IMR-90 (cell line): ENCODE measurements around the gene THAP2.

Experiments used
- BHLHE40 ChIP-seq: fragments of 150-350 bp; IDR thresholded peaks from 2 replicates; pipeline ENCODE4 v1.6.1; 2016; ENCODE audit warnings: mild to moderate bottlenecking, low read depth, low read length
- CEBPB ChIP-seq: IDR thresholded peaks from 2 replicates; pipeline ENCODE4 v1.6.1; 2012; ENCODE audit warnings: low read depth, low read length, improper control_type of control experiment
- CHD1 ChIP-seq: IDR thresholded peaks from 2 replicates; pipeline ENCODE4 v1.6.1; 2012; ENCODE audit warnings: low read depth, low read length, improper control_type of control experiment
- CTCF ChIP-seq: conservative IDR thresholded peaks from 2 replicates; pipeline ENCODE4 v1.5.1; 2012; ENCODE audit warnings: mild to moderate bottlenecking, low read depth, low read length, improper control_type of control experiment
- ELK1 ChIP-seq: fragments of 150-350 bp; IDR thresholded peaks from 2 replicates; pipeline ENCODE4 v1.6.1; 2016; ENCODE audit warnings: low read depth, mild to moderate bottlenecking, low read length, moderate library complexity, borderline replicate concordance
- MAFK ChIP-seq: IDR thresholded peaks from 2 replicates; pipeline ENCODE4 v1.6.1; 2012; ENCODE audit warnings: low read depth, low read length, improper control_type of control experiment
- MXI1 ChIP-seq: IDR thresholded peaks from 2 replicates; pipeline ENCODE4 v1.6.1; 2012; ENCODE audit warnings: low read depth, mild to moderate bottlenecking, low read length, moderate library complexity, borderline replicate concordance
- NFE2L2 ChIP-seq: fragments of 150-350 bp; IDR thresholded peaks from 2 replicates; pipeline ENCODE4 v1.6.1; 2016; ENCODE audit warnings: low read depth, mild to moderate bottlenecking, low read length
- POLR2A ChIP-seq: IDR thresholded peaks from 2 replicates; pipeline ENCODE4 v1.6.1; 2012; ENCODE audit warnings: mild to moderate bottlenecking, low read depth, low read length
- RAD21 ChIP-seq: IDR thresholded peaks from 2 replicates; pipeline ENCODE4 v1.6.1; 2012; ENCODE audit warnings: low read length, improper control_type of control experiment
- RFX5 ChIP-seq: IDR thresholded peaks from 2 replicates; pipeline ENCODE4 v1.8.0; 2012; ENCODE audit warnings: low read depth, mild to moderate bottlenecking, low read length, moderate library complexity
- USF2 ChIP-seq: fragments of 150-350 bp; IDR thresholded peaks from 2 replicates; pipeline ENCODE4 v1.6.1; 2017; ENCODE audit warnings: mild to moderate bottlenecking, antibody characterized with exemption, low read length, low read depth

- TF ChIP-seq MXI1 (no peak), CTCF (no peak), NFE2L2 (no peak), BHLHE40 (no peak), POLR2A (no peak), RAD21 (no peak), USF2 (no peak), ELK1 (no peak), CHD1 (no peak), RFX5 (no peak), CEBPB (no peak), MAFK (no peak)
Observed at GRCh38 chr12:71725011-71725410, 60.9 kb downstream of the THAP2 start.
